H1 (cell line): ENCODE measurements around the gene RIOK3. TPM values are rescaled to one million over a fixed set of nuclear protein-coding genes. Genes with fewer than 3 reads are reported as not detected.

ENCODE experiments used
- CTCF ChIA-PET: fragments of 300-600 bp; sonication (Branson Sonifier 250); formaldehyde crosslinking; loops from one replicate; lab custom pipeline; 2021; ENCODE audit not compliant: partially characterized antibody; lab: Charles Lee
- POLR2A ChIA-PET: fragments of 300-600 bp; sonication (Branson Sonifier 250); formaldehyde crosslinking; loops from one replicate; lab custom pipeline; 2021; ENCODE audit warnings: inconsistent platforms; ENCODE audit not compliant: partially characterized antibody; lab: Charles Lee
- DNase-seq, 2 experiments: peaks; one replicate each; pipeline versions ENCODE4 v3.0.0 to v3.0.0-alpha.2; 2010 to 2022; ENCODE audit warnings: low spot score in 2 of 2, low read depth in 1 of 2, mixed read lengths in 1 of 2
- FAIRE-seq: peaks from 2 replicates; lab custom pipeline; 2011; peaks lifted over from hg19 to GRCh38; lab: Jason Lieb, UNC
- H2AFZ ChIP-seq: 2 replicates; pipeline ENCODE4 v1.8.1; 2012; ENCODE audit warnings: low read length, inconsistent platforms
- H2AK5ac ChIP-seq: 2 replicates; pipeline ENCODE4 v1.6.1; 2013; ENCODE audit warnings: low read depth, low read length
- H2BK120ac ChIP-seq: replicated peaks from 2 replicates; pipeline ENCODE3; 2013; ENCODE audit warnings: low read depth, low read length, inconsistent platforms
- H2BK12ac ChIP-seq: 2 replicates; pipeline ENCODE4 v1.6.1; 2013; ENCODE audit warnings: low read depth, low read length
- H2BK15ac ChIP-seq: 2 replicates; pipeline ENCODE4 v1.6.1; 2013; ENCODE audit warnings: low read length
- H2BK20ac ChIP-seq: 2 replicates; pipeline ENCODE4 v1.6.1; 2013; ENCODE audit warnings: low read length
- H2BK5ac ChIP-seq: 2 replicates; pipeline ENCODE4 v1.6.1; 2013; ENCODE audit warnings: low read depth, low read length
- H3K14ac ChIP-seq: 2 replicates; pipeline ENCODE4 v1.6.1; 2013; ENCODE audit warnings: inconsistent platforms; ENCODE audit not compliant: insufficient read length
- H3K18ac ChIP-seq: 2 replicates; pipeline ENCODE4 v1.6.1; 2013; ENCODE audit warnings: low read length; ENCODE audit errors: extremely low read depth
- H3K23ac ChIP-seq: 2 replicates; pipeline ENCODE4 v1.6.1; 2013; ENCODE audit warnings: inconsistent platforms; ENCODE audit not compliant: insufficient read length
- H3K23me2 ChIP-seq: 2 replicates; pipeline ENCODE4 v1.6.1; 2013; ENCODE audit warnings: low read depth, low read length
- H3K27ac ChIP-seq: 2 replicates; pipeline ENCODE4 v1.6.1; 2011; ENCODE audit warnings: low read depth, low read length, inconsistent platforms
- H3K27me3 ChIP-seq, 4 experiments: replicated peaks in 1 of 4; 1 replicate in 1 of 4; 2 replicates in 3 of 4; pipeline versions ENCODE4 v1.6.1 to v1.8.1; 2011 to 2013; ENCODE audit warnings: low read length in 3 of 4, mild to moderate bottlenecking in 3 of 4, inconsistent platforms in 2 of 4, mixed read lengths in 2 of 4, moderate library complexity in 1 of 4; ENCODE audit not compliant: control insufficient read depth in 3 of 4, insufficient read depth in 3 of 4; ENCODE audit errors: extremely low read depth in 1 of 4
- H3K36me3 ChIP-seq, 4 experiments: 2 replicates each; pipeline versions ENCODE4 v1.6.1 to v1.8.1; 2011 to 2013; ENCODE audit warnings: mild to moderate bottlenecking in 4 of 4, low read length in 3 of 4, moderate library complexity in 2 of 4, control low read depth in 1 of 4, inconsistent platforms in 1 of 4; ENCODE audit not compliant: insufficient read depth in 4 of 4, control insufficient read depth in 2 of 4
- H3K4ac ChIP-seq: replicated peaks from 2 replicates; pipeline ENCODE3; 2013; ENCODE audit warnings: low read length, low read depth, mixed read lengths, inconsistent platforms; ENCODE audit not compliant: insufficient read length
- H3K4me1 ChIP-seq, 4 experiments: replicated peaks in 1 of 4; 1 replicate in 1 of 4; 2 replicates in 3 of 4; pipeline versions ENCODE4 v1.6.1 to v1.8.1; 2011 to 2013; ENCODE audit warnings: low read length in 3 of 4, inconsistent platforms in 2 of 4, mixed read lengths in 1 of 4; ENCODE audit not compliant: insufficient read depth in 4 of 4, control insufficient read depth in 3 of 4
- H3K4me2 ChIP-seq, 2 experiments: 2 replicates each; pipeline versions ENCODE4 v1.6.1 to v1.8.1; 2011 to 2013; ENCODE audit warnings: low read depth in 2 of 2, low read length in 2 of 2, control low read depth in 1 of 2, inconsistent platforms in 1 of 2, mild to moderate bottlenecking in 1 of 2; ENCODE audit not compliant: insufficient read depth in 1 of 2
- H3K4me3 ChIP-seq, 4 experiments: fragments of 200-600, 300-600 bp in 1 of 4; sonication (generic), shearing (Covaris generic), sonication (Bioruptor Twin) in 1 of 4; 2 replicates each; pipeline versions ENCODE4 v1.5.1 to v1.8.1; 2011 to 2016; ENCODE audit warnings: low read length in 4 of 4, low read depth in 3 of 4, control low read depth in 2 of 4, inconsistent platforms in 2 of 4, mild to moderate bottlenecking in 2 of 4, mixed read lengths in 1 of 4, moderate library complexity in 1 of 4; ENCODE audit not compliant: insufficient read depth in 2 of 4; ENCODE audit errors: extremely low read depth in 1 of 4
- H3K56ac ChIP-seq: replicated peaks from 2 replicates; pipeline ENCODE3; 2013; ENCODE audit warnings: low read depth, mild to moderate bottlenecking, mixed read lengths, low read length, inconsistent platforms; ENCODE audit not compliant: insufficient read length
- H3K79me1 ChIP-seq: 2 replicates; pipeline ENCODE4 v1.6.1; 2013; ENCODE audit warnings: low read depth, low read length, control low read depth
- H3K79me2 ChIP-seq, 2 experiments: 2 replicates each; pipeline versions ENCODE4 v1.6.1 to v1.8.1; 2012 to 2013; ENCODE audit warnings: low read length in 2 of 2, mild to moderate bottlenecking in 2 of 2, inconsistent platforms in 1 of 2; ENCODE audit not compliant: insufficient read depth in 2 of 2, control insufficient read depth in 1 of 2
- H3K9ac ChIP-seq, 4 experiments: replicated peaks in 1 of 4; 1 replicate in 1 of 4; 2 replicates in 3 of 4; pipeline versions ENCODE4 v1.6.1 to v1.8.1; 2011 to 2013; ENCODE audit warnings: low read depth in 3 of 4, low read length in 3 of 4, control low read depth in 2 of 4, mild to moderate bottlenecking in 2 of 4, moderate library complexity in 2 of 4, inconsistent platforms in 1 of 4; ENCODE audit errors: extremely low read depth in 1 of 4
- H3K9me3 ChIP-seq, 2 experiments: 2 replicates each; pipeline versions ENCODE4 v1.6.1 to v1.8.1; 2012 to 2013; ENCODE audit warnings: mild to moderate bottlenecking in 2 of 2, moderate library complexity in 2 of 2, control low read depth in 1 of 2, inconsistent platforms in 1 of 2, low read depth in 1 of 2, low read length in 1 of 2, mixed read lengths in 1 of 2; ENCODE audit not compliant: insufficient read depth in 2 of 2
- H4K20me1 ChIP-seq, 2 experiments: replicated peaks in 1 of 2; 2 replicates each; pipeline versions ENCODE3 to v1.8.1; 2011 to 2013; ENCODE audit warnings: inconsistent platforms in 2 of 2, low read length in 2 of 2, mild to moderate bottlenecking in 1 of 2; ENCODE audit not compliant: insufficient read depth in 2 of 2, control insufficient read depth in 1 of 2
- H4K5ac ChIP-seq: 2 replicates; pipeline ENCODE4 v1.6.1; 2013; ENCODE audit warnings: low read length, low read depth, mixed read lengths, inconsistent platforms; ENCODE audit not compliant: insufficient read length
- H4K8ac ChIP-seq: 2 replicates; pipeline ENCODE4 v1.8.0; 2013; ENCODE audit warnings: mild to moderate bottlenecking, moderate library complexity, low read length, inconsistent platforms; ENCODE audit not compliant: insufficient read depth; ENCODE audit errors: extremely low read depth
- H4K91ac ChIP-seq: replicated peaks from 2 replicates; pipeline ENCODE3; 2013; ENCODE audit warnings: low read length, mixed read lengths, inconsistent platforms; ENCODE audit not compliant: insufficient read length
- HDAC2 ChIP-seq, 2 experiments: fragments of 300-600 bp in 1 of 2; sonication (generic) in 1 of 2; IDR thresholded peaks; 2 replicates each; pipeline ENCODE4 v1.6.1; 2011 to 2012; ENCODE audit warnings: low read depth in 2 of 2, low read length in 2 of 2, mild to moderate bottlenecking in 2 of 2, moderate library complexity in 2 of 2, borderline replicate concordance in 1 of 2, inconsistent platforms in 1 of 2
- KDM5A ChIP-seq: fragments of 200-600 bp; IDR thresholded peaks from 2 replicates; pipeline ENCODE4 v1.7.1; 2012; ENCODE audit warnings: mild to moderate bottlenecking, low read length, inconsistent platforms, mixed read lengths
- PHF8 ChIP-seq: fragments of 200-600 bp; sonication (generic); conservative IDR thresholded peaks from 2 replicates; pipeline ENCODE4 v1.7.1; 2012; ENCODE audit warnings: low read depth, mild to moderate bottlenecking, inconsistent platforms, low read length, moderate library complexity
- SRF ChIP-seq: IDR thresholded peaks from 2 replicates; pipeline ENCODE4 v1.6.1; 2011; ENCODE audit warnings: mild to moderate bottlenecking, low read depth, low read length, moderate library complexity
- YY1 ChIP-seq: IDR thresholded peaks from 2 replicates; pipeline ENCODE4 v1.6.1; 2011; ENCODE audit warnings: low read depth, mild to moderate bottlenecking, low read length
- WGBS, 2 experiments: shearing (Covaris generic) in 1 of 2; methylation state at CpG; one replicate each; pipeline versions ENCODE4 v1.1.6 to v1.1.7; 2013 to 2015; ENCODE audit warnings: low lambda C conversion rate in 2 of 2, mixed read lengths in 2 of 2, inconsistent platforms in 1 of 2, low coverage in 1 of 2, missing lambda C conversion rate in 1 of 2; ENCODE audit not compliant: insufficient replicate concordance in 2 of 2, insufficient coverage in 1 of 2, insufficient read length in 1 of 2; ENCODE audit errors: extremely low coverage in 1 of 2, missing lambda C conversion rate in 1 of 2; 5-methylcytosine and 5-hydroxymethylcytosine counted together
- polyA plus RNA-seq, 7 experiments: library from polyadenylated mRNA; depleted of rRNA in 3 of 7; stranded (reverse) in 5 of 7; unstranded in 2 of 7; fragments of >200 nt in 5 of 7; fragments of 200-250 nt in 2 of 7; gene quantifications; 1 replicate in 5 of 7; 2 replicates in 1 of 7; 4 replicates in 1 of 7; pipeline versions ENCODE4 v1.2.1 to v1.2.3, GENCODE V29; 2011 to 2013; ENCODE audit warnings: missing spikeins in 2 of 7, mixed read lengths in 2 of 7
- total RNA-seq: library from RNA; stranded (reverse); fragmentation: NEBNext Ultra II Directional; extraction: Animal tissue kit (Norgen Biotek cat#: 25700); gene quantifications from 2 replicates; pipeline ENCODE4 v1.2.1, GENCODE V29; 2021

RIOK3 gene
- total and polyA plus RNA-seq, 2 of the 8 experiments (the other 6 are each of a cell fraction or from before 2014, with no cell fraction given): 7.5 to 24.3 TPM

GRCh38 chr18:23529604-23530003 is 76.5 kb downstream of the RIOK3 start:
- Histone ChIP-seq H3K18ac (no peak overlapping the region), H3K23me2 (no peaks in the 10 kb centered on the region), H3K56ac (no peak overlapping the region), H2BK5ac (no peak overlapping the region), H4K5ac (no peak overlapping the region), H3K4me3 (no peak overlapping the region), H3K79me2 (no peaks in the 10 kb centered on the region), H3K9me3 (no peaks in the 10 kb centered on the region), H4K8ac (no peak overlapping the region), H2BK20ac (no peak overlapping the region), H4K91ac (no peak overlapping the region), H2AFZ (no peak overlapping the region), H3K27ac (no peak overlapping the region), H2BK120ac (no peak overlapping the region), H2BK15ac (no peak overlapping the region), H3K27me3 (no peaks in the 10 kb centered on the region), H3K4me2 (no peak overlapping the region), H2AK5ac (no peak overlapping the region), H4K20me1 (no peaks in the 10 kb centered on the region), H3K14ac (no peak overlapping the region), H3K23ac (no peak overlapping the region), H3K4me1 (no peaks in the 10 kb centered on the region), H3K9ac (no peak overlapping the region), H3K36me3 (peaks cover 16 to 78% (median 52%) of the 10 kb centered on the region in 4 experiments), H3K79me1 (no peaks in the 10 kb centered on the region), H3K4ac (no peak overlapping the region), H2BK12ac (no peak overlapping the region)
- TF ChIP-seq SRF (no peak), KDM5A (no peak), YY1 (no peak), HDAC2 (IDR thresholded peaks at IDR 0.05; ENCODE audit: borderline replicate concordance in 1 of 2, low read depth in 2 of 2, low read length in 2 of 2) (no peak), PHF8 (no peak)
- WGBS, 2 experiments: 91% methylated on average over 3 of the region's 3 CpGs; no CpG with 5 or more reads in 1 of the 2 experiments
- DNase-seq (no peak), FAIRE-seq (no peak)
- ChIA-PET POLR2A (no interaction called here), CTCF (interaction anchor here (1.3 to 4.2 kb wide), 2 partner anchors 13 to 26 kb away, joined by 3 to 22 read pairs; partner anchors contain the start of gene RMC1)
